Measurements from ENCODE around the gene SPHK2.

Gene SPHK2

GRCh38 chr19:48606463-48607358 lies 12.6 kb upstream of the SPHK2 start, which contains the start of gene SPACA4:
Gene SPACA4 (plus strand): TSS chr19:48606742. CDS start chr19:48606979, 237 bp downstream.
- no peak for DNase-seq (ENCODE audit: low spot score)

GRCh38 chr19:48607359-48607755 lies 11.9 kb upstream of the SPHK2 start:
- DNase-seq (ENCODE audit: low spot score) = no peak

- DNase-seq (ENCODE audit: low spot score) = peak; percentile 81
Measured at GRCh38 chr19:48608798-48609263, 10.5 kb upstream of the SPHK2 start.

- no peak for DNase-seq (ENCODE audit: low spot score)
Measured at GRCh38 chr19:48609571-48610108, 9.7 kb upstream of the SPHK2 start.

GRCh38 chr19:48611872-48612271 lies 7.4 kb upstream of the SPHK2 start:
- DNase-seq (ENCODE audit: low spot score) = no peak

GRCh38 chr19:48613024-48613851 lies 6.1 kb upstream of the SPHK2 start:
- no peak for DNase-seq (ENCODE audit: low spot score)

- DNase-seq (ENCODE audit: low spot score) = no peak
Measured at GRCh38 chr19:48613852-48614435, 5.4 kb upstream of the SPHK2 start.

- no peak for DNase-seq (ENCODE audit: low spot score)
Measured at GRCh38 chr19:48614436-48615230, 4.7 kb upstream of the SPHK2 start, which contains the start of gene FAM83E. Gene FAM83E (minus strand): TSS chr19:48615076. CDS start chr19:48613372, 1,704 bp downstream.

- no peak for DNase-seq (ENCODE audit: low spot score)
Measured at GRCh38 chr19:48615231-48616040, 3.9 kb upstream of the SPHK2 start.

GRCh38 chr19:48616041-48616436 lies 3.3 kb upstream of the SPHK2 start:
- DNase-seq (ENCODE audit: low spot score) = no peak

- no peak for DNase-seq (ENCODE audit: low spot score)
Measured at GRCh38 chr19:48616491-48617056, 2.7 kb upstream of the SPHK2 start.

- DNase-seq (ENCODE audit: low spot score) = no peak
Measured at GRCh38 chr19:48617146-48617937, 2.0 kb upstream of the SPHK2 start.

- DNase-seq (ENCODE audit: low spot score) = no peak
Measured at GRCh38 chr19:48618278-48618915, 909 bp upstream of the SPHK2 start.

- no peak for DNase-seq (ENCODE audit: low spot score)
Measured at GRCh38 chr19:48619692-48620585, 633 bp downstream of the SPHK2 start.

- no peak for DNase-seq (ENCODE audit: low spot score)
Measured at GRCh38 chr19:48623556-48624066, 4.3 kb downstream of the SPHK2 start.

- peak; percentile 93 for DNase-seq (ENCODE audit: low spot score)
Measured at GRCh38 chr19:48624067-48624594, 4.8 kb downstream of the SPHK2 start.
